Non-pigmented ciliary epithelial cell (primary cell): ENCODE data around the gene IMMP2L.

ENCODE experiments used
- DNase-seq: peaks from one replicate; pipeline ENCODE4 v3.0.0-alpha.2; 2010; ENCODE audit warnings: low read depth

IMMP2L gene

GRCh38 chr7:110921595-110922151 is 640.6 kb downstream of the IMMP2L start:
- DNase-seq: no peak

- no peak for DNase-seq
Measured at GRCh38 chr7:110918949-110919548, 643.2 kb downstream of the IMMP2L start.

- DNase-seq: no peak
Measured at GRCh38 chr7:110914263-110914662, 648.0 kb downstream of the IMMP2L start.

- DNase-seq: no peak
Measured at GRCh38 chr7:110911632-110912031, 650.7 kb downstream of the IMMP2L start.

GRCh38 chr7:110909117-110909516 is 653.2 kb downstream of the IMMP2L start:
- no peak for DNase-seq

GRCh38 chr7:110905773-110906566 is 656.3 kb downstream of the IMMP2L start:
- no peak for DNase-seq

- no peak for DNase-seq
Measured at GRCh38 chr7:110898516-110898915, 663.8 kb downstream of the IMMP2L start.

- no peak for DNase-seq
Measured at GRCh38 chr7:110897538-110897937, 664.8 kb downstream of the IMMP2L start.

- DNase-seq: no peak
Measured at GRCh38 chr7:110894111-110894510, 668.2 kb downstream of the IMMP2L start.

- DNase-seq: no peak
Measured at GRCh38 chr7:110891197-110891596, 671.1 kb downstream of the IMMP2L start.

GRCh38 chr7:110890101-110890500 is 672.2 kb downstream of the IMMP2L start:
- no peak for DNase-seq

- DNase-seq: no peak
Measured at GRCh38 chr7:110889335-110889734, 673.0 kb downstream of the IMMP2L start.

- DNase-seq: no peak
Measured at GRCh38 chr7:110888641-110889040, 673.7 kb downstream of the IMMP2L start.

- DNase-seq: no peak
Measured at GRCh38 chr7:110885474-110885873, 676.8 kb downstream of the IMMP2L start.

- no peak for DNase-seq
Measured at GRCh38 chr7:110881721-110882120, 680.6 kb downstream of the IMMP2L start.

- no peak for DNase-seq
Measured at GRCh38 chr7:110880971-110881370, 681.3 kb downstream of the IMMP2L start.

GRCh38 chr7:110877016-110877415 is 685.3 kb downstream of the IMMP2L start:
- no peak for DNase-seq

- DNase-seq: no peak
Measured at GRCh38 chr7:110875346-110875745, 686.9 kb downstream of the IMMP2L start.

GRCh38 chr7:110871856-110872255 is 690.4 kb downstream of the IMMP2L start:
- no peak for DNase-seq

- DNase-seq: no peak
Measured at GRCh38 chr7:110870926-110871325, 691.4 kb downstream of the IMMP2L start.

GRCh38 chr7:110868458-110868857 is 693.8 kb downstream of the IMMP2L start:
- no peak for DNase-seq

- DNase-seq: no peak
Measured at GRCh38 chr7:110867771-110868170, 694.5 kb downstream of the IMMP2L start.

- DNase-seq: no peak
Measured at GRCh38 chr7:110863258-110863657, 699.0 kb downstream of the IMMP2L start.
